Spleen (tissue), 11 donors: ENCODE data around the gene HSPA5. TPM values are rescaled to one million over a fixed set of nuclear protein-coding genes. Genes with fewer than 3 reads are reported as not detected.
A peak's percentile ranks its signal among the peaks of the same experiment; 100 is the strongest.
"Not testable (repeated sequence)": the region's sequence is repeated elsewhere in the genome, so short reads cannot be mapped to it uniquely, and the experiment has no call there.

ENCODE experiments used
- DNase-seq: peaks from one replicate; pipeline ENCODE4 v3.0.0-alpha.2; 2020
- H3K27ac ChIP-seq, 8 donors: fragments of 200-600 bp; sonication (generic) in 7 of 8; 1 replicate in 4 of 8; 2 replicates in 4 of 8; pipeline versions ENCODE4 v1.5.0 to v1.8.0; 2016 to 2021; ENCODE audit warnings: inconsistent platforms in 4 of 8, mild to moderate bottlenecking in 4 of 8, moderate library complexity in 1 of 8
- H3K27me3 ChIP-seq, 7 donors: fragments of 200-600 bp; sonication (generic) in 6 of 7; replicated peaks in 1 of 7; 1 replicate in 4 of 7; 2 replicates in 3 of 7; pipeline versions ENCODE4 v1.5.0 to v1.8.0; 2016 to 2021; ENCODE audit warnings: inconsistent platforms in 3 of 7, mild to moderate bottlenecking in 1 of 7
- H3K36me3 ChIP-seq, 6 donors: fragments of 200-600 bp; sonication (generic) in 5 of 6; 1 replicate in 4 of 6; 2 replicates in 2 of 6; pipeline versions ENCODE4 v1.5.0 to v1.8.0; 2016 to 2021; ENCODE audit warnings: inconsistent platforms in 2 of 6
- H3K4me1 ChIP-seq, 6 donors: fragments of 200-600 bp; sonication (generic) in 5 of 6; 1 replicate in 3 of 6; 2 replicates in 3 of 6; pipeline versions ENCODE4 v1.5.0 to v1.8.0; 2016 to 2021; ENCODE audit warnings: inconsistent platforms in 3 of 6
- H3K4me3 ChIP-seq, 8 donors: fragments of 200-600 bp; sonication (generic) in 7 of 8; 1 replicate in 4 of 8; 2 replicates in 4 of 8; pipeline versions ENCODE4 v1.5.0 to v1.8.0; 2016 to 2021; ENCODE audit warnings: inconsistent platforms in 4 of 8, mild to moderate bottlenecking in 4 of 8, moderate library complexity in 2 of 8
- H3K9me3 ChIP-seq, 8 donors: fragments of 200-600 bp; sonication (generic) in 7 of 8; 1 replicate in 4 of 8; 2 replicates in 4 of 8; pipeline versions ENCODE4 v1.5.0 to v1.8.0; 2016 to 2021; ENCODE audit warnings: inconsistent platforms in 4 of 8
- POLR2A ChIP-seq, 3 donors: fragments of 450-650 bp; IDR thresholded peaks; one replicate each; pipeline ENCODE4 v1.5.1; 2017; ENCODE audit warnings: antibody characterized with exemption in 3 of 3, mild to moderate bottlenecking in 1 of 3
- POLR2AphosphoS5 ChIP-seq, 3 donors: sonication (generic); formaldehyde crosslinking; IDR thresholded peaks; one replicate each; pipeline ENCODE4 v1.5.1; 2017; ENCODE audit warnings: antibody characterized with exemption in 3 of 3
- WGBS, 5 donors: extraction: QIAGEN DNeasy Blood & Tissue Kit in 3 of 5; methylation state at CpG; one replicate each; pipeline versions ENCODE4 v1.1.5 to v1.1.7; 2013 to 2018; 5-methylcytosine and 5-hydroxymethylcytosine counted together
- intact Hi-C: fragments of 100-400 bp; cut with DNase I; formaldehyde crosslinking; loops from one replicate; pipeline ENCODE4 v1.15.0; 2023; ENCODE audit warnings: low total_unique reads
- polyA plus RNA-seq, 3 donors: library from polyadenylated mRNA; stranded (reverse); fragments of 200-250 nt; gene quantifications; one replicate each; pipeline ENCODE4 v1.2.1, GENCODE V29; 2013
- total RNA-seq, 7 donors: library from RNA; depleted of rRNA in 3 of 7; stranded (reverse); fragments of >200 nt in 3 of 7; fragmentation: NEBNext Ultra II Directional in 4 of 7; extraction: Animal tissue kit (Norgen Biotek cat#: 25700) in 4 of 7; gene quantifications; one replicate each; pipeline versions ENCODE4 v1.1.0 to v1.2.1, GENCODE V29; 2016 to 2021
- TF ChIP-seq, protein P1 (sequence below), 11 experiments: fragments of 200-600 bp in 7 of 11; fragments of 450-650 bp in 4 of 11; sonication (generic) in 4 of 11; IDR thresholded peaks in 8 of 11; conservative IDR thresholded peaks in 3 of 11; 1 replicate in 7 of 11; 2 replicates in 4 of 11; pipeline versions ENCODE4 v1.4.0 to v1.8.0; 2016 to 2021; ENCODE audit warnings: antibody characterized with exemption in 11 of 11, inconsistent platforms in 4 of 11, mild to moderate bottlenecking in 1 of 11
- donor health status: healthy with polysubstance abuse.
- donor health status: DM: no; HTN: no; CAD: no; lungs with moderate emphysema.
- donor health status: DM: no; HTN: no; CAD: no.
- donor health status: Bipolar disorder and iron deficiency.
- donor health status: healthy.
- donor health status: DM: no; HTN: no; CAD: no.
- donor health status: DM: yes; HTN: yes; CAD: no.

Gene HSPA5
- total and polyA plus RNA-seq, 10 donors, result 30.0 to 190 (median 122) TPM

DNA sequence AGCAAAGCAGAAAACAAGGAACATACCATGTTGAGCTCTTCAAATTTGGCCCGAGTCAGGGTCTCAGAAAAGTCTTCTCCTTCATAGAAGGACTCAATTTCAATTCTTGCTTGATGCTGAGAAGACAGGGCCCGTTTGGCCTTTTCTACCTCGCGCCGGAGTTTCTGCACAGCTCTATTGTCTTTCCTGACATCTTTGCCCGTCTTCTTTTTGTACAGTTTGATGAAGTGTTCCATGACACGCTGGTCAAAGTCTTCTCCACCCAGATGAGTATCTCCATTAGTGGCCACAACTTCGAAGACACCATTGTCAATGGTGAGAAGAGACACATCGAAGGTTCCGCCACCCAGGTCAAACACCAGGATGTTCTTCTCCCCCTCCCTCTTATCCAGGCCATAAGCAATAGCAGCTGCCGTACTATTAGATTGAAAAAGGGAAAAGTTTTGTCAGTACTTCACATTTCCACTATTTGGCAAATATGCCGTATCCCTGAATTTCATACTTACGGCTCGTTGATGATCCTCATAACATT, 2.2 kb downstream of the HSPA5 start:
- 63 to 83% (median 75%) methylated on average over 14 of the region's 14 CpGs for WGBS, 5 donors
- intact Hi-C loops, result no loop called here
- peak overlapping the region in 2 of 8 donors; percentile 2 to 98 for H3K27ac ChIP-seq

DNA sequence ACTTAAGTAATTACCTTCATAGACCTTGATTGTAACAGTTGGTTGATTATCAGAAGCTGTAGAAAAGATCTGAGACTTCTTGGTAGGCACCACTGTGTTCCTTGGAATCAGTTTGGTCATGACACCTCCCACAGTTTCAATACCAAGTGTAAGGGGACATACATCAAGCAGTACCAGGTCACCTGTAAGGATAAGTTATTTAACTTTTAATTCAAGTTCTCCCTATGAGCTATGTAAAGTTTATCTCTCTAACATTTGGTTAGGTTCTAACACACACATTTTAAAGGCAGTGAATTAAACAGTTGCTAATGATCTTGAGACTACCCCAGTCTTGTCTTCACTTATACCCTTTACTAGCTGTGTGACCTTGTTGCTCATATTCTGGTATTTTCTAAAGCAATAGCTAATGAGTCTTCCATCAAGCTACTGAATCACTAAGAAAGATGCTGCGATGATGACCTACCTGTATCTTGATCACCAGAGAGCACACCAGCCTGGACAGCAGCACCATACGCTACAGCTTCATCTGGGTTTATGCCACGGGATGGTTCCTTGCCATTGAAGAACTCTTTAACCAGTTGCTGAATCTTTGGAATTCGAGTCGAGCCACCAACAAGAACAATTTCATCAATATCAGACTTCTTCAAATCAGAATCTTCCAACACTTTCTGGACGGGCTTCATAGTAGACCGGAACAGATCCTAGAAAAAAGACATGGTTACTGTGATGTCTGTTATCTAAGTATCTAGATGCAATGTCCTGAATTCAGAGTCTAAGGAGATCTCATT, 2.8 kb downstream of the HSPA5 start:
- WGBS, 5 donors, result 64 to 86% (median 79%) methylated on average over 7 of the region's 7 CpGs
- Histone ChIP-seq H3K27me3 (no peaks in the 10 kb centered on the region), H3K27ac (peak overlapping the region in 1 of 8 donors; percentile 25), H3K36me3 (peaks cover 0 to 68% (median 56%) of the 10 kb centered on the region in 6 donors), H3K4me1 (peaks cover 60 to 78% (median 69%) of the 10 kb centered on the region in 6 donors), H3K9me3 (no peaks in the 10 kb centered on the region), H3K4me3 (peak overlapping the region; percentile 8 to 87 (median 80))
- no peak for DNase-seq
- TF ChIP-seq POLR2AphosphoS5 (IDR thresholded peaks at IDR 0.05) (no peak), POLR2A (IDR thresholded peaks at IDR 0.05) (no peak)
- TF ChIP-seq, protein P1, sequence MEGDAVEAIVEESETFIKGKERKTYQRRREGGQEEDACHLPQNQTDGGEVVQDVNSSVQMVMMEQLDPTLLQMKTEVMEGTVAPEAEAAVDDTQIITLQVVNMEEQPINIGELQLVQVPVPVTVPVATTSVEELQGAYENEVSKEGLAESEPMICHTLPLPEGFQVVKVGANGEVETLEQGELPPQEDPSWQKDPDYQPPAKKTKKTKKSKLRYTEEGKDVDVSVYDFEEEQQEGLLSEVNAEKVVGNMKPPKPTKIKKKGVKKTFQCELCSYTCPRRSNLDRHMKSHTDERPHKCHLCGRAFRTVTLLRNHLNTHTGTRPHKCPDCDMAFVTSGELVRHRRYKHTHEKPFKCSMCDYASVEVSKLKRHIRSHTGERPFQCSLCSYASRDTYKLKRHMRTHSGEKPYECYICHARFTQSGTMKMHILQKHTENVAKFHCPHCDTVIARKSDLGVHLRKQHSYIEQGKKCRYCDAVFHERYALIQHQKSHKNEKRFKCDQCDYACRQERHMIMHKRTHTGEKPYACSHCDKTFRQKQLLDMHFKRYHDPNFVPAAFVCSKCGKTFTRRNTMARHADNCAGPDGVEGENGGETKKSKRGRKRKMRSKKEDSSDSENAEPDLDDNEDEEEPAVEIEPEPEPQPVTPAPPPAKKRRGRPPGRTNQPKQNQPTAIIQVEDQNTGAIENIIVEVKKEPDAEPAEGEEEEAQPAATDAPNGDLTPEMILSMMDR (IDR thresholded peaks at IDR 0.05 in 8 of 11, conservative IDR thresholded peaks at IDR 0.05 in 3 of 11), result no peak
- intact Hi-C loops, result no loop called here

More for the DNA sequence above, 2.2 kb downstream of the HSPA5 start:
- Histone ChIP-seq H3K9me3 (no peaks in the 10 kb centered on the region), H3K27me3 (no peaks in the 10 kb centered on the region), H3K4me1 (peaks cover 60 to 78% (median 71%) of the 10 kb centered on the region in 6 donors), H3K4me3 (peak overlapping the region in 7 of 8 donors; percentile 64 to 87 (median 83)), H3K36me3 (peaks cover 0 to 62% (median 54%) of the 10 kb centered on the region in 6 donors)
- DNase-seq, result no peak
- TF ChIP-seq POLR2AphosphoS5 (IDR thresholded peaks at IDR 0.05) (no peak), POLR2A (IDR thresholded peaks at IDR 0.05) (no peak)
- TF ChIP-seq, protein P1 (IDR thresholded peaks at IDR 0.05 in 8 of 11, conservative IDR thresholded peaks at IDR 0.05 in 3 of 11), result no peak

DNA sequence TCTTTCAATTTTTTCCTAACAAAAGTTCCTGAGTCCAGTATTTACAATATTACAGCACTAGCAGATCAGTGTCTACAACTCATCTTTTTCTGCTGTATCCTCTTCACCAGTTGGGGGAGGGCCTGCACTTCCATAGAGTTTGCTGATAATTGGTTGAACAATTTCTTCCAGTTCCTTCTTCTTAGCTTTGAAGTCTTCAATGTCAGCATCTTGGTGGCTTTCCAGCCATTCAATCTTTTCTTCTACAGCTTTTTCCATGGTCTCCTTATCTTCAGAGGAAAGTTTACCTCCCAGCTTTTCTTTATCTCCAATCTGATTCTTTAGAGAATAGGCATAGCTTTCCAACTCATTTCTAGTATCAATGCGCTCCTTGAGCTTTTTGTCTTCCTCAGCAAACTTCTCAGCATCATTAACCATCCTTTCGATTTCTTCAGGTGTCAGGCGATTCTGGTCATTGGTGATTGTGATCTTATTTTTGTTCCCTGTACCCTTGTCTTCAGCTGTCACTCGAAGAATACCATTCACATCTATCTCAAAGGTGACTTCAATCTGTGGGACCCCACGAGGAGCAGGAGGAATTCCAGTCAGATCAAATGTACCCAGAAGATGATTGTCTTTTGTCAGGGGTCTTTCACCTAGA, 4.5 kb downstream of the HSPA5 start:
- WGBS, 5 donors, result 68 to 85% (median 72%) methylated on average over 5 of the region's 5 CpGs
- Histone ChIP-seq H3K27ac (peak overlapping the region in 1 of 8 donors; percentile 6), H3K4me3 (peak overlapping the region in 3 of 8 donors; percentile 17 to 87 (median 86)), H3K4me1 (peaks cover 55 to 61% (median 58%) of the 10 kb centered on the region in 6 donors), H3K36me3 (peaks cover 0 to 81% (median 60%) of the 10 kb centered on the region in 6 donors)
- DNase-seq, H3K9me3 ChIP-seq, intact Hi-C loops, H3K27me3 ChIP-seq: not testable (repeated sequence)

DNA sequence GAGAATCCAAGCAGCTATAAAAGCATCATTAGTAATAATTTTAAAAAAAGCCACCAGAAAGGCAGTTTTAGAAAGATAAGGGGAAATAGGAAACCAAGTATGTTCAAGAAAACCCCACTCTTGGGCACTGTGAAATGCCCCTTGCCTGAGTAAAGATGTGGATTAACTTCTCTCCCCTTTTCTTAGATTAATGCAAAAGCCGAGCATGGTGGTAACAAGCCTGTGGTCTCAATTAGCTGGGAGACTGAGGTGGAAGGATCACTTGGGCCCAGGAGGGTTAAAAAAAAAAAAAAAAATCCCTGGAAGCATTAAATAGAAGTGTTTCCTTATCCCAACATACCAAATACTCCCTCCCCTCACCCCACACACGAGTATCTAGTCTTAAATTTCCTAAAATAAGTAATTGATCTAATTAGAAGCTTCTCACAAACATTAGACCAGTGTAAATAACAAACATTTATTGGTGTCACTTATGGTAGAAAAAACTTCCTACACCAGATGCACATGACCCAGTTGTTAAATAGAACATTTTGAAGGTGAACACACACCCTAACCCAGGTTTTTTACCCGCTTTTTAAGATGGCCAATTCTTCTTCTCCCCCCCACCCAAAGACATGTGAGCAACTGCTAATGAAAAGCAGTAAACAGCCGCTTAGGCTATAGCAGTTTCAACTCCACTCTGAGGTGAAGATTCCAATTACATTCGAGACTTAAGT, 5.2 kb downstream of the HSPA5 start:
- no peaks in the 10 kb centered on the region for H3K27me3 ChIP-seq
- DNase-seq, result no peak
- TF ChIP-seq POLR2AphosphoS5 (IDR thresholded peaks at IDR 0.05), result no peak
- TF ChIP-seq, protein P1 (IDR thresholded peaks at IDR 0.05 in 8 of 11, conservative IDR thresholded peaks at IDR 0.05 in 3 of 11), result no peak
- no peak for TF ChIP-seq POLR2A (IDR thresholded peaks at IDR 0.05)
- peaks cover 55 to 61% (median 58%) of the 10 kb centered on the region in 6 donors for H3K4me1 ChIP-seq
- intact Hi-C loops, result no loop called here
- peaks cover 0 to 88% (median 60%) of the 10 kb centered on the region in 6 donors for H3K36me3 ChIP-seq
- peak overlapping the region in 3 of 8 donors; percentile 2 to 26 (median 17) for H3K4me3 ChIP-seq
- H3K9me3 ChIP-seq, result no peaks in the 10 kb centered on the region
- H3K27ac ChIP-seq, result no peak overlapping the region
- whole genome bisulfite sequencing, 5 donors, result 60 to 74% (median 63%) methylated on average over 5 of the region's 5 CpGs

DNA sequence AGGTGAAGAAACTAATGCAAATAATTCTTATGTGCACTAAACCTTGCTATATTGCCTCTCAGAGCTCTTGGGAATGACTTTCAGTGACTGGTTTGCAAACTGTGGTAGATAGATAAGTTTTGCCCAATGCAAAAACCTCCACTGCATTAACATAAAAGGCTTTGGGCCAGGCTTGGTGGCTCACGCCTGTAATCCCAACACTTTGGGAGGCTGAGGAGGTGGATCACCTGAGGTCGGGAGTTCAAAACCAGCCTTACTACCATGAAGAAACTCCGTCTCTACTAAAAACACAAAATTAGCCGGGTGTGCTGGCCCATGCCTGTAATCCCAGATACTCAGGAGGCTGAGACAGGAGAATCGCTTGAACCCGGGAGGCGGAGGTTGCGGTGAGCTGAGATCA, 7.0 kb downstream of the HSPA5 start:
- H3K27me3 ChIP-seq, H3K4me3 ChIP-seq, intact Hi-C loops, H3K9me3 ChIP-seq, H3K27ac ChIP-seq, DNase-seq: not testable (repeated sequence)
- Histone ChIP-seq H3K4me1 (peaks cover 44 to 46% (median 44%) of the 10 kb centered on the region in 6 donors), H3K36me3 (peaks cover 0 to 96% (median 67%) of the 10 kb centered on the region in 6 donors)
- WGBS, 5 donors, result 89 to 97% (median 93%) methylated on average over 8 of the region's 8 CpGs
